DLD1 (cell line): ENCODE data around the gene IFNW1.

ENCODE experiments used
- in situ Hi-C: cut with HindIII; loops from 2 replicates; pipeline ENCODE4 v1.10.0; 2017; ENCODE audit warnings: low sequenced_read_pairs

IFNW1 gene

GRCh38 chr9:21110708-21111576 lies 30.7 kb downstream of the IFNW1 start:
- in situ Hi-C loops, result no loop called here

DNA sequence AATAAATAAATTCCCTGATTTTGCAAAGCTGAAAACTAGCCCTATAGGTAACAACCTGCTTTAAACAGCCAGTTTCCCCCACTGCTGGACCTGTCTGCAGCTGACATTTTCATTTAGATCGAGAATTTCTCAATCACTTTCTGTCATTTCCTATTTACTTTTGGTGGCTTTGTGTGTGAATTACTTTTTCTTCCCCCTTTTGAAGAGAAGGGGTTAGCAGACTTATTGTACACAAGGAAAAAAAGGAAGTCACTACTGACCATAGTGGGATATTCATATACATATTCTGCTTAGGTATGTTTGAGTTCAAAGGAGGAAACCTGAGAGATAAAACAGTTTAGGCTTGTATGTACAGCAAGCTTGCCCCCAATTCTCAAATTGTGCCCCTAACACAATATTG lies 36.8 kb downstream of the IFNW1 start:
- in situ Hi-C loops, result no loop called here

DNA sequence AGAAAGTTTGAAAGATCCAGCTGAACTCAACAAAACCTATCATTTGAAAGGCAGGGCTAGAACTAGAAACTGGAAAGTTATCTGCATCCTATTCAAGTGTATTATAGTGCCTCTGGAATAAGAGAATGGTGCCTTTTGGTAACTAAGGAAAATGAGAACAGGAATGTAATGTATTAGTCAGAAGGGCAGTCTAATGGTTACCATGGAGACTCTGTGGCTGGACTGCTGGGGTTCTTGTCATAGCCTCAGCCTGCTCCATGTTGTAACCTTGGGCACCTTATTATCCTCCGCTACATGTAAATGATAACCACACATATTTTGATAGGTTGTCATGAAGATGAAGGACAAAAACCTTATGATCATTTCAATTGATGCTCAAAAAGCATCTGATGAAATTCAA lies 39.3 kb downstream of the IFNW1 start:
- in situ Hi-C loops, result no loop called here

DNA sequence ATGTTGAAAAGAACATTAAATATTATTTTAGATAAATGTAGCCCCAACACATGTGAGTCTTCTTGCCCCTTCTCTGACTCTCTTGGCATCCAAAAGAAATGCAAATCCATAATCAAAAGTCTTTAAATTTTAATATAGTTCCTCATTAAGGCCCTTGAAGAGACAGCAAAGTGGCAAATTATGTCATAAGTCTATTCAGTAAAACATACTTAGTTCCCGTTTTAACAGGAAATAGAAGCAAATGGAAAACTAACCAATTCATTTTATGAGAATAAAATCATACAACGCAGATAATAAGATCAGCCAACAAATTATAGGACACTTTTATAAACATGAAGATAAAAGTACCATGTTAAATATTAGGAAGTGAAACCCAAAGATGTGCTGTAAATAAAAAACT lies 43.8 kb downstream of the IFNW1 start:
- in situ Hi-C loops, result no loop called here

- in situ Hi-C loops, result no loop called here
These were observed 44.8 kb downstream of the IFNW1 start for GRCh38 chr9:21096901-21097255.

GRCh38 chr9:21096172-21096900 lies 45.3 kb downstream of the IFNW1 start:
- in situ Hi-C loops, result no loop called here

- in situ Hi-C loops, result no loop called here
These were observed 46.1 kb downstream of the IFNW1 start for GRCh38 chr9:21095561-21095960.
